GM18526 (cell line): ENCODE data around the gene ADAM12.

Experiments used
- POLR2A ChIP-seq: IDR thresholded peaks from 3 replicates; pipeline ENCODE4 v1.6.1; 2011; ENCODE audit not compliant: insufficient read length; ENCODE audit errors: extremely low read depth

ADAM12 gene

GRCh38 chr10:126090911-126091728 lies 297.2 kb downstream of the ADAM12 start:
- TF ChIP-seq POLR2A: no peak

- no peak for TF ChIP-seq POLR2A
Observed at GRCh38 chr10:126090443-126090842, 297.8 kb downstream of the ADAM12 start.

- no peak for TF ChIP-seq POLR2A
Observed at GRCh38 chr10:126087796-126088505, 300.3 kb downstream of the ADAM12 start.

- no peak for TF ChIP-seq POLR2A
Observed at GRCh38 chr10:126087153-126087680, 301.1 kb downstream of the ADAM12 start.

GRCh38 chr10:126085806-126086205 lies 302.5 kb downstream of the ADAM12 start:
- no peak for TF ChIP-seq POLR2A

GRCh38 chr10:126084369-126084768 lies 303.9 kb downstream of the ADAM12 start:
- TF ChIP-seq POLR2A: no peak

GRCh38 chr10:126083009-126083408 lies 305.3 kb downstream of the ADAM12 start:
- TF ChIP-seq POLR2A: no peak

GRCh38 chr10:126081841-126082466 lies 306.3 kb downstream of the ADAM12 start:
- TF ChIP-seq POLR2A: no peak

GRCh38 chr10:126080879-126081411 lies 307.3 kb downstream of the ADAM12 start:
- no peak for TF ChIP-seq POLR2A

GRCh38 chr10:126080291-126080825 lies 307.9 kb downstream of the ADAM12 start:
- no peak for TF ChIP-seq POLR2A

- no peak for TF ChIP-seq POLR2A
Observed at GRCh38 chr10:126075009-126075408, 313.3 kb downstream of the ADAM12 start.

GRCh38 chr10:126074291-126074690 lies 314.0 kb downstream of the ADAM12 start:
- TF ChIP-seq POLR2A: no peak

GRCh38 chr10:126073606-126074005 lies 314.7 kb downstream of the ADAM12 start:
- no peak for TF ChIP-seq POLR2A

- TF ChIP-seq POLR2A: no peak
Observed at GRCh38 chr10:126072622-126073021, 315.7 kb downstream of the ADAM12 start.
